Mesenchymal stem cell (in vitro differentiated cells and primary cell): ENCODE data around the gene BUD13.
A peak's percentile ranks its signal among the peaks of the same experiment; 100 is the strongest.

Source experiments
- DNase-seq: peaks from one replicate; pipeline ENCODE4 v3.0.0-alpha.2; 2013
- H2AFZ ChIP-seq: one replicate; pipeline ENCODE4 v1.6.1; 2013; ENCODE audit warnings: low read depth, mild to moderate bottlenecking, control low read depth, inconsistent platforms, low read length, moderate library complexity
- H2AK5ac ChIP-seq: 2 replicates; pipeline ENCODE4 v1.6.1; 2013; ENCODE audit warnings: low read length, moderate library complexity, mild to moderate bottlenecking, inconsistent platforms; ENCODE audit not compliant: severe bottlenecking
- H2BK120ac ChIP-seq: one replicate; pipeline ENCODE4 v1.6.1; 2013; ENCODE audit warnings: low read depth, mild to moderate bottlenecking, inconsistent platforms, low read length, moderate library complexity
- H2BK12ac ChIP-seq, 2 experiments: one replicate each; pipeline ENCODE4 v1.6.1; 2013; ENCODE audit warnings: inconsistent platforms in 2 of 2, low read length in 2 of 2, mild to moderate bottlenecking in 2 of 2, moderate library complexity in 2 of 2, control low read depth in 1 of 2
- H2BK15ac ChIP-seq: one replicate; pipeline ENCODE4 v1.6.1; 2013; ENCODE audit warnings: mild to moderate bottlenecking, low read depth, inconsistent platforms; ENCODE audit not compliant: poor library complexity, severe bottlenecking
- H2BK5ac ChIP-seq: 2 replicates; pipeline ENCODE4 v1.6.1; 2013; ENCODE audit warnings: low read depth, mild to moderate bottlenecking, low read length, control low read depth, inconsistent platforms; ENCODE audit not compliant: poor library complexity, severe bottlenecking
- H3K14ac ChIP-seq, 2 experiments: one replicate each; pipeline ENCODE4 v1.6.1; 2013; ENCODE audit warnings: inconsistent platforms in 2 of 2, low read length in 2 of 2, control low read depth in 1 of 2, mild to moderate bottlenecking in 1 of 2, moderate library complexity in 1 of 2
- H3K18ac ChIP-seq, 2 experiments: one replicate each; pipeline ENCODE4 v1.6.1; 2013; ENCODE audit warnings: inconsistent platforms in 2 of 2, low read length in 2 of 2, control low read depth in 1 of 2, low read depth in 1 of 2, mild to moderate bottlenecking in 1 of 2
- H3K23ac ChIP-seq, 2 experiments: one replicate each; pipeline ENCODE4 v1.6.1; 2013; ENCODE audit warnings: inconsistent platforms in 2 of 2, low read length in 2 of 2, mild to moderate bottlenecking in 2 of 2, moderate library complexity in 2 of 2, control low read depth in 1 of 2
- H3K27ac ChIP-seq: 2 replicates; pipeline ENCODE4 v1.5.1; 2013; ENCODE audit warnings: mild to moderate bottlenecking, moderate library complexity, low read length, control low read depth, inconsistent platforms; ENCODE audit not compliant: poor library complexity, severe bottlenecking
- H3K27me3 ChIP-seq, 2 experiments: 2 replicates each; pipeline versions ENCODE4 v1.6.1 to v1.7.0; 2013; ENCODE audit warnings: low read length in 2 of 2, mild to moderate bottlenecking in 2 of 2, moderate library complexity in 2 of 2, control low read depth in 1 of 2, inconsistent platforms in 1 of 2; ENCODE audit not compliant: control insufficient read depth in 1 of 2, insufficient read depth in 1 of 2
- H3K36me3 ChIP-seq, 2 experiments: 2 replicates each; pipeline versions ENCODE4 v1.6.1 to v1.7.0; 2013; ENCODE audit warnings: low read length in 2 of 2, control low read depth in 1 of 2, inconsistent platforms in 1 of 2, low read depth in 1 of 2, mild to moderate bottlenecking in 1 of 2; ENCODE audit not compliant: insufficient read depth in 2 of 2, control insufficient read depth in 1 of 2
- H3K4ac ChIP-seq, 2 experiments: one replicate each; pipeline ENCODE4 v1.6.1; 2013; ENCODE audit warnings: inconsistent platforms in 2 of 2, low read length in 2 of 2, mild to moderate bottlenecking in 2 of 2, moderate library complexity in 2 of 2, control low read depth in 1 of 2, low read depth in 1 of 2
- H3K4me1 ChIP-seq: 2 replicates; pipeline ENCODE4 v1.6.1; 2013; ENCODE audit warnings: low read depth, low read length, control low read depth; ENCODE audit not compliant: control insufficient read depth, insufficient read depth
- H3K4me2 ChIP-seq: 2 replicates; pipeline ENCODE4 v1.6.1; 2013; ENCODE audit warnings: low read length, mild to moderate bottlenecking, inconsistent platforms; ENCODE audit not compliant: poor library complexity, severe bottlenecking
- H3K4me3 ChIP-seq, 2 experiments: 2 replicates each; pipeline versions ENCODE4 v1.5.1 to v1.7.0; 2013; ENCODE audit warnings: low read length in 2 of 2, mild to moderate bottlenecking in 2 of 2, control low read depth in 1 of 2, low read depth in 1 of 2; ENCODE audit not compliant: insufficient read depth in 1 of 2
- H3K79me1 ChIP-seq: replicated peaks from 2 replicates; pipeline ENCODE4 v1.6.1; 2013; ENCODE audit warnings: mild to moderate bottlenecking, control low read depth, low read length, inconsistent platforms; ENCODE audit not compliant: poor library complexity, severe bottlenecking
- H3K9ac ChIP-seq: 2 replicates; pipeline ENCODE4 v1.7.0; 2013; ENCODE audit warnings: mild to moderate bottlenecking, low read length, moderate library complexity
- H3K9me3 ChIP-seq: 2 replicates; pipeline ENCODE4 v1.7.0; 2013; ENCODE audit warnings: mild to moderate bottlenecking, low read length; ENCODE audit not compliant: control insufficient read depth
- H4K8ac ChIP-seq: one replicate; pipeline ENCODE4 v1.6.1; 2013; ENCODE audit warnings: inconsistent platforms, mild to moderate bottlenecking, low read length, moderate library complexity
- H4K91ac ChIP-seq: one replicate; pipeline ENCODE4 v1.6.1; 2013; ENCODE audit warnings: mild to moderate bottlenecking, low read length, inconsistent platforms
- WGBS: methylation state at CpG from one replicate; pipeline ENCODE4 v1.1.7; 2013; ENCODE audit warnings: mixed read lengths; 5-methylcytosine and 5-hydroxymethylcytosine counted together

The BUD13 gene

GRCh38 chr11:116720895-116721294 is 51.9 kb downstream of the BUD13 start:
- H3K14ac ChIP-seq = no peak overlapping the region
- WGBS = 89% methylated on average over 3 of the region's 6 CpGs
- H3K79me1 ChIP-seq = no peaks in the 10 kb centered on the region
- no peak overlapping the region for H2AFZ ChIP-seq
- no peak overlapping the region for H2BK12ac ChIP-seq
- H3K4me1 ChIP-seq = peaks cover 9% of the 10 kb centered on the region
- H2BK15ac ChIP-seq = no peak overlapping the region
- H3K4me2 ChIP-seq = no peak overlapping the region
- H3K9me3 ChIP-seq = no peaks in the 10 kb centered on the region
- no peak overlapping the region for H3K18ac ChIP-seq
- H2BK5ac ChIP-seq = no peak overlapping the region
- no peak overlapping the region for H3K4me3 ChIP-seq
- H3K23ac ChIP-seq = peak overlapping the region in 1 of 2 experiments; percentile 73
- H2AK5ac ChIP-seq = no peak overlapping the region
- no peak overlapping the region for H3K9ac ChIP-seq
- no peak overlapping the region for H3K4ac ChIP-seq
- no peak overlapping the region for H4K91ac ChIP-seq
- no peak overlapping the region for H4K8ac ChIP-seq
- no peaks in the 10 kb centered on the region for H3K36me3 ChIP-seq
- H2BK120ac ChIP-seq = no peak overlapping the region
- H3K27ac ChIP-seq = no peak overlapping the region
- no peak for DNase-seq
- H3K27me3 ChIP-seq = peaks cover 16 to 30% of the 10 kb centered on the region in 2 experiments

GRCh38 chr11:116718955-116719501 is 53.8 kb downstream of the BUD13 start:
- WGBS = 60% methylated on average over 4 of the region's 4 CpGs
- Histone ChIP-seq H2BK12ac (no peak overlapping the region), H3K4me1 (peaks cover 4% of the 10 kb centered on the region)

DNA sequence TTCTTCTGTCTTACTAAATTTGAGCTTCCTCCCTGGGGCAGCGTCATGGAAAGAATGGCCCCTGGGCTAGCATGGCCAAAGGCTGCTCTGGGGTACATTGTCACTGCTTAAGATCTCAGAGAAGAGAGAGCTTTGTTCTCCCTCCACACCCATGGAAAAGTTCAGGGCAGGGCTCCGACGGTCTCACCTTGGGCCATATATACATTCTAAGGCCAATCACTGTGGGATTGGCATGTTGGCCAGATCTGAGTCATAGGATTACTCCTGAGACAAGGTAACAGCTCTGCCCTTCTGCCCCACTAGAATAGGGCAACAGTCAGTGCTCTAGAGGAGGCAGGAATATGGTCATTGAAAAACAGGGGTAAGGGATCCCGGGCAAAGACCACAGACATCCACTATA is 56.2 kb downstream of the BUD13 start:
- 85% methylated on average over 4 of the region's 4 CpGs for WGBS
- no peak overlapping the region for H2BK120ac ChIP-seq
- H2BK5ac ChIP-seq = no peak overlapping the region
- H3K36me3 ChIP-seq = no peaks in the 10 kb centered on the region
- no peak overlapping the region for H2BK15ac ChIP-seq
- no peak overlapping the region for H2AFZ ChIP-seq
- H3K4me1 ChIP-seq = peaks cover 4% of the 10 kb centered on the region
- H4K8ac ChIP-seq = no peak overlapping the region
- H3K4ac ChIP-seq = no peak overlapping the region
- no peak overlapping the region for H4K91ac ChIP-seq
- H2BK12ac ChIP-seq = no peak overlapping the region
- H3K4me2 ChIP-seq = no peak overlapping the region
- DNase-seq = no peak
- H3K27ac ChIP-seq = no peak overlapping the region
- no peak overlapping the region for H3K9ac ChIP-seq
- peaks cover 23 to 37% of the 10 kb centered on the region in 2 experiments for H3K27me3 ChIP-seq
- H3K23ac ChIP-seq = no peak overlapping the region
- H3K14ac ChIP-seq = no peak overlapping the region
- no peak overlapping the region for H2AK5ac ChIP-seq
- H3K4me3 ChIP-seq = no peak overlapping the region
- H3K18ac ChIP-seq = no peak overlapping the region
- H3K9me3 ChIP-seq = no peaks in the 10 kb centered on the region
- no peaks in the 10 kb centered on the region for H3K79me1 ChIP-seq

More at GRCh38 chr11:116718955-116719501, 53.8 kb downstream of the BUD13 start:
- H4K91ac ChIP-seq = no peak overlapping the region
- H3K18ac ChIP-seq = no peak overlapping the region
- no peak overlapping the region for H3K23ac ChIP-seq
- no peaks in the 10 kb centered on the region for H3K36me3 ChIP-seq
- no peak overlapping the region for H2AK5ac ChIP-seq
- DNase-seq = no peak
- no peak overlapping the region for H2BK120ac ChIP-seq
- H3K9ac ChIP-seq = no peak overlapping the region
- no peak overlapping the region for H4K8ac ChIP-seq
- no peak overlapping the region for H2AFZ ChIP-seq
- H2BK5ac ChIP-seq = no peak overlapping the region
- no peak overlapping the region for H3K4ac ChIP-seq
- H3K4me2 ChIP-seq = no peak overlapping the region
- H3K27me3 ChIP-seq = peaks cover 23 to 30% of the 10 kb centered on the region in 2 experiments
- no peak overlapping the region for H2BK15ac ChIP-seq
- H3K79me1 ChIP-seq = no peaks in the 10 kb centered on the region
- no peak overlapping the region for H3K27ac ChIP-seq
- H3K9me3 ChIP-seq = no peaks in the 10 kb centered on the region
- H3K14ac ChIP-seq = no peak overlapping the region
- H3K4me3 ChIP-seq = no peak overlapping the region

- H4K8ac ChIP-seq = no peak overlapping the region
- H2BK12ac ChIP-seq = no peak overlapping the region
- H3K23ac ChIP-seq = no peak overlapping the region
- no peak overlapping the region for H2BK120ac ChIP-seq
- no peak overlapping the region for H2AFZ ChIP-seq
- peaks cover 4% of the 10 kb centered on the region for H3K4me1 ChIP-seq
- no peak overlapping the region for H3K14ac ChIP-seq
- no peak overlapping the region for H3K4me3 ChIP-seq
- H3K27me3 ChIP-seq = peaks cover 36 to 45% of the 10 kb centered on the region in 2 experiments
- H3K18ac ChIP-seq = no peak overlapping the region
- no peak overlapping the region for H3K4ac ChIP-seq
- H4K91ac ChIP-seq = no peak overlapping the region
- H3K9me3 ChIP-seq = no peaks in the 10 kb centered on the region
- H3K36me3 ChIP-seq = no peaks in the 10 kb centered on the region
- H2BK5ac ChIP-seq = no peak overlapping the region
- no peak for DNase-seq
- no peak overlapping the region for H3K27ac ChIP-seq
- no peak overlapping the region for H2BK15ac ChIP-seq
- no peak overlapping the region for H3K4me2 ChIP-seq
- H2AK5ac ChIP-seq = no peak overlapping the region
- WGBS = 55% methylated on average over 5 of the region's 5 CpGs
- no peak overlapping the region for H3K9ac ChIP-seq
- no peaks in the 10 kb centered on the region for H3K79me1 ChIP-seq
Measured at GRCh38 chr11:116715383-116715782, 57.4 kb downstream of the BUD13 start.
